ENCODE results near the gene FAAP20.

The FAAP20 gene

DNA sequence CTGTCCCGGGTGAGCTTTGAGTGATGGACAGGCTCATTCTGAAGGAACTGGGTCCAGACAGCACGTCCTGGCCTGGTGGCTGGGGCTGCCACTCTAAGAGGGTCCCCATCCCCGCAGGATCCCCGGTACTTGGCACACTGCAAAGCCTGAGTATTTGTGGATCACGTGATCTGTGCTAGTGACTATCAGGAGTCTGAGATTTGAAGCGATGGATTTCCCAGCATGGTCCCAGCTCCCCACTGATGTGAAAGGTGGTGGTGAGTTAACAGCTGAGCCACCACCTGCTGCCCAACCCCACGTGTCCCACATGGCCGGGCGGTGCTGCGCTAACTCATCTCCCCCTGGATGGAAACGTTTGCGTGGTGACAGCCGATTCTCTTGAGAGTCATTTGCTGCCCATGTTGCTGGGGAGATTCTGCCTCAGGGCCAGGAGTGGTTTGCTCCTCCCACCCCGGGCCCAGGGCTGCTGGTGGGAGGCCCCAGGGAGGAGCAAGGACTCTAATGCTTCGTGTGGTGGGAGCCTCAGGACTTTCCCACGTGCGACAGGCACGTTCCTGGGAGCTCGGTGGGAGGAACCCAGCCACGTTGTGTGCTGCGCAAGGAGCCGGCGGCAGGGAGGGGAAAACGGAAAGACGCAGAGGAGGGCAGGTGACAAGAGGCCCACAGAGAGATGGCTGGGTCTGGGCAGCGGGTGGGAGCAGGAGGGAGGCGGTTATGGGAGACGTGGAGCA, 15.1 kb downstream of the FAAP20 start:
- Mint-ChIP-seq H3K4me3 (no peak overlapping the region), H3K27ac (peak overlapping the region; percentile 90), H3K4me1 (peaks cover 40% of the 10 kb centered on the region), H3K27me3 (ENCODE audit: low read depth, poor library complexity) (no peaks in the 10 kb centered on the region), H3K36me3 (ENCODE audit: low read depth) (peaks cover 28% of the 10 kb centered on the region), H3K9me3 (no peaks in the 10 kb centered on the region)
- no peak for DNase-seq
- TF ChIP-seq, protein P1, sequence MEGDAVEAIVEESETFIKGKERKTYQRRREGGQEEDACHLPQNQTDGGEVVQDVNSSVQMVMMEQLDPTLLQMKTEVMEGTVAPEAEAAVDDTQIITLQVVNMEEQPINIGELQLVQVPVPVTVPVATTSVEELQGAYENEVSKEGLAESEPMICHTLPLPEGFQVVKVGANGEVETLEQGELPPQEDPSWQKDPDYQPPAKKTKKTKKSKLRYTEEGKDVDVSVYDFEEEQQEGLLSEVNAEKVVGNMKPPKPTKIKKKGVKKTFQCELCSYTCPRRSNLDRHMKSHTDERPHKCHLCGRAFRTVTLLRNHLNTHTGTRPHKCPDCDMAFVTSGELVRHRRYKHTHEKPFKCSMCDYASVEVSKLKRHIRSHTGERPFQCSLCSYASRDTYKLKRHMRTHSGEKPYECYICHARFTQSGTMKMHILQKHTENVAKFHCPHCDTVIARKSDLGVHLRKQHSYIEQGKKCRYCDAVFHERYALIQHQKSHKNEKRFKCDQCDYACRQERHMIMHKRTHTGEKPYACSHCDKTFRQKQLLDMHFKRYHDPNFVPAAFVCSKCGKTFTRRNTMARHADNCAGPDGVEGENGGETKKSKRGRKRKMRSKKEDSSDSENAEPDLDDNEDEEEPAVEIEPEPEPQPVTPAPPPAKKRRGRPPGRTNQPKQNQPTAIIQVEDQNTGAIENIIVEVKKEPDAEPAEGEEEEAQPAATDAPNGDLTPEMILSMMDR (IDR thresholded peaks at IDR 0.05) = no peak

- H3K27me3 Mint-ChIP-seq (ENCODE audit: low read depth, poor library complexity) = no peaks in the 10 kb centered on the region
- peaks cover 28% of the 10 kb centered on the region for H3K36me3 Mint-ChIP-seq (ENCODE audit: low read depth)
- H3K27ac Mint-ChIP-seq = no peak overlapping the region
- no peak overlapping the region for H3K4me3 Mint-ChIP-seq
- H3K9me3 Mint-ChIP-seq = no peaks in the 10 kb centered on the region
- H3K4me1 Mint-ChIP-seq = peaks cover 40% of the 10 kb centered on the region
- DNase-seq = no peak
- TF ChIP-seq, protein P1 (IDR thresholded peaks at IDR 0.05) = no peak
These were observed 15.7 kb downstream of the FAAP20 start for GRCh38 chr1:2178875-2179274.

DNA sequence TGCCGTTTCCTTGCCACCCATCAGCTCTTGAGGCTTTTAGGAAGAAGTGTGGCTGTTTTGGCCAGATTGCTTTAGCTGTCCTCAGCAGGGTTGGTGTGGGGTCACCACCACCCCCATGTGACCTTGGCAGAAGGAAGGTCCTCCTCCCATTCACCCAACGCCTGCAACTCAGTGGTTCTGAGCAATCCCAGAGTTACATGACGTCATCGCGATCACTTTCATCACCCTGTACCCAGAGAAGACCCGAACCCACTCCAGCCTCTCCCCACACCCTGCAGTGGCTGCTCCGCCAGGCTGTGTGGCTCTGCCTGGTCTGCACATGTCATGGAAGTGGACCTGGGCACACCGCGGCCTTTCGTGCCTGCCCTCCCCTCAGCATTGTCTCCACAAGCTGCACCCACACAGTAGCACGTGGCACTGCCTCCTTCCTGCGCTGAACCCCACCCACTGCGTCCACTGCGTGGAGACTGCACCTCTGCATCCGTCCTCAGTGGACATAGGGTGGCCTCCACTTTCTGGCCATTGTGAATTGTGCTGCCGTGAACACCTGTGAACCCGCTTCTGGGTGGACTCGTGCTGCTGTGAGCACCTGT, 16.5 kb downstream of the FAAP20 start:
- H3K4me3 Mint-ChIP-seq = no peak overlapping the region
- peaks cover 19% of the 10 kb centered on the region for H3K36me3 Mint-ChIP-seq (ENCODE audit: low read depth)
- no peak for DNase-seq
- no peaks in the 10 kb centered on the region for H3K27me3 Mint-ChIP-seq (ENCODE audit: low read depth, poor library complexity)
- peak overlapping the region; percentile 13 for H3K27ac Mint-ChIP-seq
- TF ChIP-seq, protein P1 (IDR thresholded peaks at IDR 0.05) = no peak
- no peaks in the 10 kb centered on the region for H3K9me3 Mint-ChIP-seq
- H3K4me1 Mint-ChIP-seq = peaks cover 35% of the 10 kb centered on the region

GRCh38 chr1:2177541-2177940, 17.0 kb downstream of the FAAP20 start:
- no peak overlapping the region for H3K4me3 Mint-ChIP-seq
- no peaks in the 10 kb centered on the region for H3K9me3 Mint-ChIP-seq
- TF ChIP-seq, protein P1 (IDR thresholded peaks at IDR 0.05) = no peak
- DNase-seq = no peak
- H3K4me1 Mint-ChIP-seq = peaks cover 30% of the 10 kb centered on the region
- H3K36me3 Mint-ChIP-seq (ENCODE audit: low read depth) = peaks cover 14% of the 10 kb centered on the region
- H3K27me3 Mint-ChIP-seq (ENCODE audit: low read depth, poor library complexity) = no peaks in the 10 kb centered on the region
- no peak overlapping the region for H3K27ac Mint-ChIP-seq

DNA sequence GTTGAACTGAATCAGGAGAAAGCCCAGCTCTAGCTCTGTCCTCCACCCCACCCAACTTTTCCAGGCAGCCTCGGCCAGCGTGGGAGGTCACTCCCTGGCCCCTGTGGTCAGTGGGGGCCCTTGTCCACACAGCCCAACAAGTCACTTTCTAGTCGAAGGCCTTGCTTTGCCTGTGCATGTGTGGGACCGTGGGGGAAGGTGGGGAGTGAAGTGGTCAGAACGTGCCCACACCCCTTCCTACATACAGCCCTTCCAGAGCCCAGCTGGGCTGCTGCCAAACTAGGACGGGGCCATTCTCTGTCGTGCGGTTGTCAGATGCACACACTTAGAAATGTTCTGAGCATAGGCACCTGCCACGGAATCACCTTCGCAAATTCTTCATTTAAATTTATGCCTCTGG, 18.0 kb downstream of the FAAP20 start:
- H3K27ac Mint-ChIP-seq = no peak overlapping the region
- TF ChIP-seq, protein P1 (IDR thresholded peaks at IDR 0.05) = no peak
- DNase-seq = no peak
- H3K27me3 Mint-ChIP-seq (ENCODE audit: low read depth, poor library complexity) = no peaks in the 10 kb centered on the region
- H3K4me1 Mint-ChIP-seq = peaks cover 28% of the 10 kb centered on the region
- H3K36me3 Mint-ChIP-seq (ENCODE audit: low read depth) = peaks cover 20% of the 10 kb centered on the region
- H3K4me3 Mint-ChIP-seq = no peak overlapping the region
- H3K9me3 Mint-ChIP-seq = no peaks in the 10 kb centered on the region
